Measurements from ENCODE around the gene OR52L1. TPM values are rescaled to one million over a fixed set of nuclear protein-coding genes. Genes with fewer than 3 reads are reported as not detected.

OR52L1 gene
- total and polyA plus RNA-seq, 10 of the 15 experiments (the other 5 are each of a cell fraction or from before 2014, with no cell fraction given), result not detected

DNA sequence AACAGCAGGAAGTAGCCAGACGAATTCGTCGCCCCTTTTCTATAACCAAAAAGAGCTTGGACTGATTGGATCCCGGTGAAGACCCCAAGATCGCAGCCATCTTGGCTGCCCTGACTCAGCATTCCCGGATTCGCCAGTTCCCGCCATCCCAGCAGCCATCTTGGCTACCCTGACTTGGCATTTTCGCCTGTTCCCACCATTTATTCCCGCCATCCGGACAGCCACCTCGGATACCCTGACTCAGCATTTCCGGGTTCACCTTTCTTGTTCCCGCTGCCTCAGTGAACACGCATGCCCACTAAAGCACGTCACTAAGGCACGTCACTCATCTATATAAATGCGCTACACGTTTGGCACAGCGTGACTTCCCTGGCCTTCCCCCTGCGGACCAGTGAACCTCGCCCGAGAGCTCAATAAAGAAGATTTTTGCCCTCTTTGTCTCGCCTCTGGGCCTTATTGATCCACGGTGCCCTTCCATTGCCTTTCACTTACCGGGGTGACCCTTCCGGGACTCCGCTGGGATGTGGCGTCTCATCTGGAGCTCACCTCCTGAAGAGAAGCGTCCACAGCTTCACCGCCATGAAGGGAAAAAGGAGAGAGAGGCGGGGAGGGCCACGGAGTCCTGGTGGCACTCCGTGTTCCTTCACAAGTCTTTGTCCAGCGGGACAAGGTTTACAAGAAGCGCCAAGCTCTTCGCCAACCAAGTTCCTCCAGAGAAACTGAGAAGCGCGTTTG is 48.8 kb downstream of the OR52L1 start (continued):
- TF ChIP-seq, protein P1, sequence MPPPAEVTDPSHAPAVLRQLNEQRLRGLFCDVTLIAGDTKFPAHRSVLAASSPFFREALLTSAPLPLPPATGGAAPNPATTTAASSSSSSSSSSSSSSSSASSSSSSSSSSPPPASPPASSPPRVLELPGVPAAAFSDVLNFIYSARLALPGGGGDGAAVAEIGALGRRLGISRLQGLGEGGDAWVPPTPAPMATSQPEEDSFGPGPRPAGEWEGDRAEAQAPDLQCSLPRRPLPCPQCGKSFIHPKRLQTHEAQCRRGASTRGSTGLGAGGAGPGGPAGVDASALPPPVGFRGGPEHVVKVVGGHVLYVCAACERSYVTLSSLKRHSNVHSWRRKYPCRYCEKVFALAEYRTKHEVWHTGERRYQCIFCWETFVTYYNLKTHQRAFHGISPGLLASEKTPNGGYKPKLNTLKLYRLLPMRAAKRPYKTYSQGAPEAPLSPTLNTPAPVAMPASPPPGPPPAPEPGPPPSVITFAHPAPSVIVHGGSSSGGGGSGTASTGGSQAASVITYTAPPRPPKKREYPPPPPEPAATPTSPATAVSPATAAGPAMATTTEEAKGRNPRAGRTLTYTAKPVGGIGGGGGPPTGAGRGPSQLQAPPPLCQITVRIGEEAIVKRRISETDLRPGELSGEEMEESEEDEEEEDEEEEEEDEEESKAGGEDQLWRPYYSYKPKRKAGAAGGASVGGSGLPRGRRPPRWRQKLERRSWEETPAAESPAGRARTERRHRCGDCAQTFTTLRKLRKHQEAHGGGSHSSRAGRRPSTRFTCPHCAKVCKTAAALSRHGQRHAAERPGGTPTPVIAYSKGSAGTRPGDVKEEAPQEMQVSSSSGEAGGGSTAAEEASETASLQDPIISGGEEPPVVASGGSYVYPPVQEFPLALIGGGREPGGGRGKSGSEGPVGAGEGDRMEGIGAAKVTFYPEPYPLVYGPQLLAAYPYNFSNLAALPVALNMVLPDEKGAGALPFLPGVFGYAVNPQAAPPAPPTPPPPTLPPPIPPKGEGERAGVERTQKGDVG (CRISPR knock-in tag; IDR thresholded peaks at IDR 0.05), result no peak
- TF ChIP-seq, protein P2, sequence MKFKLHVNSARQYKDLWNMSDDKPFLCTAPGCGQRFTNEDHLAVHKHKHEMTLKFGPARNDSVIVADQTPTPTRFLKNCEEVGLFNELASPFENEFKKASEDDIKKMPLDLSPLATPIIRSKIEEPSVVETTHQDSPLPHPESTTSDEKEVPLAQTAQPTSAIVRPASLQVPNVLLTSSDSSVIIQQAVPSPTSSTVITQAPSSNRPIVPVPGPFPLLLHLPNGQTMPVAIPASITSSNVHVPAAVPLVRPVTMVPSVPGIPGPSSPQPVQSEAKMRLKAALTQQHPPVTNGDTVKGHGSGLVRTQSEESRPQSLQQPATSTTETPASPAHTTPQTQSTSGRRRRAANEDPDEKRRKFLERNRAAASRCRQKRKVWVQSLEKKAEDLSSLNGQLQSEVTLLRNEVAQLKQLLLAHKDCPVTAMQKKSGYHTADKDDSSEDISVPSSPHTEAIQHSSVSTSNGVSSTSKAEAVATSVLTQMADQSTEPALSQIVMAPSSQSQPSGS (IDR thresholded peaks at IDR 0.05; ENCODE audit: low read length), result no peak
- TF ChIP-seq RFX5 (IDR thresholded peaks at IDR 0.05; ENCODE audit: low read depth, low read length), result no peak

Small RNA genes lying within 50 kb of the gene (small RNA-seq; reads per million reads assigned to genes)
- 0.12 reads per million for gene RNA5SP329

Other genes starting within 250 kb of the OR52L1 start
Only the 7 nearest of the 17 such genes appear.
- not detected in 2 replicates for gene OR52E4, start 106.4 kb downstream of the OR52L1 start, total RNA-seq (2014; rRNA removed)
- not detected in 2 replicates for gene OR52E4, start 106.4 kb downstream of the OR52L1 start, total RNA-seq (2014; rRNA removed; fragmentation: Illumina TruSeq; extraction: Trizol)
- gene OR52E4, start 106.4 kb downstream of the OR52L1 start, total RNA-seq (2021), result not detected in 2 replicates
- not detected in 2 replicates for gene OR52E4, start 106.4 kb downstream of the OR52L1 start, polyA plus RNA-seq (2011; rRNA removed)
- not detected in 2 replicates for gene OR52E4, start 106.4 kb downstream of the OR52L1 start, polyA plus RNA-seq (2014; fragmentation: Illumina TruSeq; extraction: Trizol)
- gene OR52E4, start 106.4 kb downstream of the OR52L1 start, polyA plus RNA-seq (2014; fragmentation: Nextera tagmentation; extraction: Ambion mirVana), result not detected
- not detected in 2 replicates for gene OR52E4, start 106.4 kb downstream of the OR52L1 start, polyA plus RNA-seq (2014; rRNA removed)
- gene OR52E4, start 106.4 kb downstream of the OR52L1 start, polyA plus RNA-seq (2016; fragmentation: Nextera tagmentation; extraction: Ambion mirVana), result not detected
- not detected in 2 replicates for gene OR52E5, start 93.8 kb downstream of the OR52L1 start, total RNA-seq (2014; rRNA removed)
- not detected in 2 replicates for gene OR52E5, start 93.8 kb downstream of the OR52L1 start, total RNA-seq (2014; rRNA removed; fragmentation: Illumina TruSeq; extraction: Trizol)
- gene OR52E5, start 93.8 kb downstream of the OR52L1 start, total RNA-seq (2021), result not detected in 2 replicates
- not detected in 2 replicates for gene OR52E5, start 93.8 kb downstream of the OR52L1 start, polyA plus RNA-seq (2011; rRNA removed)
- gene OR52E5, start 93.8 kb downstream of the OR52L1 start, polyA plus RNA-seq (2014; fragmentation: Illumina TruSeq; extraction: Trizol), result not detected in 2 replicates
- gene OR52E5, start 93.8 kb downstream of the OR52L1 start, polyA plus RNA-seq (2014; fragmentation: Nextera tagmentation; extraction: Ambion mirVana), result not detected
- not detected in 2 replicates for gene OR52E5, start 93.8 kb downstream of the OR52L1 start, polyA plus RNA-seq (2014; rRNA removed)
- gene OR52E5, start 93.8 kb downstream of the OR52L1 start, polyA plus RNA-seq (2016; fragmentation: Nextera tagmentation; extraction: Ambion mirVana), result not detected
- not detected in 2 replicates for gene OR56A3, start 44.7 kb downstream of the OR52L1 start, total RNA-seq (2014; rRNA removed)
- not detected in 2 replicates for gene OR56A3, start 44.7 kb downstream of the OR52L1 start, total RNA-seq (2014; rRNA removed; fragmentation: Illumina TruSeq; extraction: Trizol)
- not detected in 2 replicates for gene OR56A3, start 44.7 kb downstream of the OR52L1 start, total RNA-seq (2021)
- gene OR56A3, start 44.7 kb downstream of the OR52L1 start, polyA plus RNA-seq (2011; rRNA removed), result not detected in 2 replicates
- not detected in 2 replicates for gene OR56A3, start 44.7 kb downstream of the OR52L1 start, polyA plus RNA-seq (2014; fragmentation: Illumina TruSeq; extraction: Trizol)
- gene OR56A3, start 44.7 kb downstream of the OR52L1 start, polyA plus RNA-seq (2014; fragmentation: Nextera tagmentation; extraction: Ambion mirVana), result not detected
- not detected in 2 replicates for gene OR56A3, start 44.7 kb downstream of the OR52L1 start, polyA plus RNA-seq (2014; rRNA removed)
- gene OR56A3, start 44.7 kb downstream of the OR52L1 start, polyA plus RNA-seq (2016; fragmentation: Nextera tagmentation; extraction: Ambion mirVana), result not detected
- gene OR56A5, start 18.5 kb downstream of the OR52L1 start, total RNA-seq (2014; rRNA removed), result not detected in 2 replicates
- gene OR56A5, start 18.5 kb downstream of the OR52L1 start, total RNA-seq (2014; rRNA removed; fragmentation: Illumina TruSeq; extraction: Trizol), result not detected in 2 replicates
- gene OR56A5, start 18.5 kb downstream of the OR52L1 start, total RNA-seq (2021), result not detected in 2 replicates
- gene OR56A5, start 18.5 kb downstream of the OR52L1 start, polyA plus RNA-seq (2011; rRNA removed), result not detected in 2 replicates
- not detected in 2 replicates for gene OR56A5, start 18.5 kb downstream of the OR52L1 start, polyA plus RNA-seq (2014; fragmentation: Illumina TruSeq; extraction: Trizol)
- not detected for gene OR56A5, start 18.5 kb downstream of the OR52L1 start, polyA plus RNA-seq (2014; fragmentation: Nextera tagmentation; extraction: Ambion mirVana)
- not detected in 2 replicates for gene OR56A5, start 18.5 kb downstream of the OR52L1 start, polyA plus RNA-seq (2014; rRNA removed)
- not detected for gene OR56A5, start 18.5 kb downstream of the OR52L1 start, polyA plus RNA-seq (2016; fragmentation: Nextera tagmentation; extraction: Ambion mirVana)
- gene OR56A4, start 20.0 kb upstream of the OR52L1 start, total RNA-seq (2014; rRNA removed), result not detected in 2 replicates
- gene OR56A4, start 20.0 kb upstream of the OR52L1 start, total RNA-seq (2014; rRNA removed; fragmentation: Illumina TruSeq; extraction: Trizol), result not detected in 2 replicates
- not detected in 2 replicates for gene OR56A4, start 20.0 kb upstream of the OR52L1 start, total RNA-seq (2021)
- gene OR56A4, start 20.0 kb upstream of the OR52L1 start, polyA plus RNA-seq (2011; rRNA removed), result not detected in 2 replicates
- gene OR56A4, start 20.0 kb upstream of the OR52L1 start, polyA plus RNA-seq (2014; fragmentation: Illumina TruSeq; extraction: Trizol), result not detected in 2 replicates
- gene OR56A4, start 20.0 kb upstream of the OR52L1 start, polyA plus RNA-seq (2014; fragmentation: Nextera tagmentation; extraction: Ambion mirVana), result not detected
- not detected in 2 replicates for gene OR56A4, start 20.0 kb upstream of the OR52L1 start, polyA plus RNA-seq (2014; rRNA removed)
- gene OR56A4, start 20.0 kb upstream of the OR52L1 start, polyA plus RNA-seq (2016; fragmentation: Nextera tagmentation; extraction: Ambion mirVana), result not detected
- gene OR56A1, start 43.8 kb upstream of the OR52L1 start, total RNA-seq (2014; rRNA removed), result under 0.01 TPM in 1 of 2 replicates, not detected in the other
- not detected in 2 replicates for gene OR56A1, start 43.8 kb upstream of the OR52L1 start, total RNA-seq (2014; rRNA removed; fragmentation: Illumina TruSeq; extraction: Trizol)
- gene OR56A1, start 43.8 kb upstream of the OR52L1 start, total RNA-seq (2021), result not detected in 2 replicates
- gene OR56A1, start 43.8 kb upstream of the OR52L1 start, polyA plus RNA-seq (2011; rRNA removed), result not detected in 2 replicates
- gene OR56A1, start 43.8 kb upstream of the OR52L1 start, polyA plus RNA-seq (2014; fragmentation: Illumina TruSeq; extraction: Trizol), result not detected in 2 replicates
- not detected for gene OR56A1, start 43.8 kb upstream of the OR52L1 start, polyA plus RNA-seq (2014; fragmentation: Nextera tagmentation; extraction: Ambion mirVana)
- not detected in 2 replicates for gene OR56A1, start 43.8 kb upstream of the OR52L1 start, polyA plus RNA-seq (2014; rRNA removed)
- not detected for gene OR56A1, start 43.8 kb upstream of the OR52L1 start, polyA plus RNA-seq (2016; fragmentation: Nextera tagmentation; extraction: Ambion mirVana)
- not detected in 2 replicates for gene OR56B4, start 120.7 kb upstream of the OR52L1 start, total RNA-seq (2014; rRNA removed)
- not detected in 2 replicates for gene OR56B4, start 120.7 kb upstream of the OR52L1 start, total RNA-seq (2014; rRNA removed; fragmentation: Illumina TruSeq; extraction: Trizol)
- gene OR56B4, start 120.7 kb upstream of the OR52L1 start, total RNA-seq (2021), result not detected in 2 replicates
- not detected in 2 replicates for gene OR56B4, start 120.7 kb upstream of the OR52L1 start, polyA plus RNA-seq (2011; rRNA removed)
- gene OR56B4, start 120.7 kb upstream of the OR52L1 start, polyA plus RNA-seq (2014; fragmentation: Illumina TruSeq; extraction: Trizol), result not detected in 2 replicates
- gene OR56B4, start 120.7 kb upstream of the OR52L1 start, polyA plus RNA-seq (2014; fragmentation: Nextera tagmentation; extraction: Ambion mirVana), result not detected
- not detected in 2 replicates for gene OR56B4, start 120.7 kb upstream of the OR52L1 start, polyA plus RNA-seq (2014; rRNA removed)
- gene OR56B4, start 120.7 kb upstream of the OR52L1 start, polyA plus RNA-seq (2016; fragmentation: Nextera tagmentation; extraction: Ambion mirVana), result not detected